ENCODE measurements around the gene PRKCA.
"Not testable (repeated sequence)": the region's sequence is repeated elsewhere in the genome, so short reads cannot be mapped to it uniquely, and the experiment has no call there.

Gene PRKCA

GRCh38 chr17:66324381-66325004 is 22.1 kb downstream of the PRKCA start:
- DNase-seq (ENCODE audit: low read depth in 2 of 2, low spot score in 1 of 2): not testable (repeated sequence)

- no peak for DNase-seq (ENCODE audit: low read depth in 2 of 2, low spot score in 1 of 2)
Measured at GRCh38 chr17:66326476-66327047, 24.1 kb downstream of the PRKCA start.

GRCh38 chr17:66330646-66331037 is 28.2 kb downstream of the PRKCA start:
- DNase-seq (ENCODE audit: low read depth in 2 of 2, low spot score in 1 of 2): no peak

GRCh38 chr17:66331038-66331816 is 28.8 kb downstream of the PRKCA start:
- no peak for DNase-seq (ENCODE audit: low read depth in 2 of 2, low spot score in 1 of 2)

GRCh38 chr17:66335797-66336196 is 33.4 kb downstream of the PRKCA start:
- DNase-seq (ENCODE audit: low read depth in 2 of 2, low spot score in 1 of 2): no peak

GRCh38 chr17:66337268-66337667 is 34.9 kb downstream of the PRKCA start:
- no peak for DNase-seq (ENCODE audit: low read depth in 2 of 2, low spot score in 1 of 2)

GRCh38 chr17:66337866-66338485 is 35.6 kb downstream of the PRKCA start:
- DNase-seq (ENCODE audit: low read depth in 2 of 2, low spot score in 1 of 2): no peak

GRCh38 chr17:66338937-66339336 is 36.5 kb downstream of the PRKCA start:
- DNase-seq (ENCODE audit: low read depth in 2 of 2, low spot score in 1 of 2): no peak

- no peak for DNase-seq (ENCODE audit: low read depth in 2 of 2, low spot score in 1 of 2)
Measured at GRCh38 chr17:66339561-66339960, 37.1 kb downstream of the PRKCA start.

- DNase-seq (ENCODE audit: low read depth in 2 of 2, low spot score in 1 of 2): no peak
Measured at GRCh38 chr17:66340720-66341119, 38.3 kb downstream of the PRKCA start.

- no peak for DNase-seq (ENCODE audit: low read depth in 2 of 2, low spot score in 1 of 2)
Measured at GRCh38 chr17:66341462-66341861, 39.0 kb downstream of the PRKCA start.

- not testable (repeated sequence) for DNase-seq (ENCODE audit: low read depth in 2 of 2, low spot score in 1 of 2)
Measured at GRCh38 chr17:66342263-66342662, 39.9 kb downstream of the PRKCA start.

GRCh38 chr17:66343531-66344078 is 41.2 kb downstream of the PRKCA start:
- no peak for DNase-seq (ENCODE audit: low read depth in 2 of 2, low spot score in 1 of 2)

- DNase-seq (ENCODE audit: low read depth in 2 of 2, low spot score in 1 of 2): no peak
Measured at GRCh38 chr17:66344473-66344872, 42.1 kb downstream of the PRKCA start.

GRCh38 chr17:66345264-66345663 is 42.9 kb downstream of the PRKCA start:
- DNase-seq (ENCODE audit: low read depth in 2 of 2, low spot score in 1 of 2): no peak

GRCh38 chr17:66345949-66346638 is 43.7 kb downstream of the PRKCA start:
- DNase-seq (ENCODE audit: low read depth in 2 of 2, low spot score in 1 of 2): not testable (repeated sequence)

- no peak for DNase-seq (ENCODE audit: low read depth in 2 of 2, low spot score in 1 of 2)
Measured at GRCh38 chr17:66347661-66348514, 45.5 kb downstream of the PRKCA start.

- no peak for DNase-seq (ENCODE audit: low read depth in 2 of 2, low spot score in 1 of 2)
Measured at GRCh38 chr17:66348584-66349165, 46.3 kb downstream of the PRKCA start.

GRCh38 chr17:66349521-66350254 is 47.3 kb downstream of the PRKCA start:
- no peak for DNase-seq (ENCODE audit: low read depth in 2 of 2, low spot score in 1 of 2)
